ENCODE results near the gene VPS45.
A peak's percentile ranks its signal among the peaks of the same experiment; 100 is the strongest.
"Not testable (repeated sequence)": the region's sequence is repeated elsewhere in the genome, so short reads cannot be mapped to it uniquely, and the experiment has no call there.

VPS45 gene

DNA sequence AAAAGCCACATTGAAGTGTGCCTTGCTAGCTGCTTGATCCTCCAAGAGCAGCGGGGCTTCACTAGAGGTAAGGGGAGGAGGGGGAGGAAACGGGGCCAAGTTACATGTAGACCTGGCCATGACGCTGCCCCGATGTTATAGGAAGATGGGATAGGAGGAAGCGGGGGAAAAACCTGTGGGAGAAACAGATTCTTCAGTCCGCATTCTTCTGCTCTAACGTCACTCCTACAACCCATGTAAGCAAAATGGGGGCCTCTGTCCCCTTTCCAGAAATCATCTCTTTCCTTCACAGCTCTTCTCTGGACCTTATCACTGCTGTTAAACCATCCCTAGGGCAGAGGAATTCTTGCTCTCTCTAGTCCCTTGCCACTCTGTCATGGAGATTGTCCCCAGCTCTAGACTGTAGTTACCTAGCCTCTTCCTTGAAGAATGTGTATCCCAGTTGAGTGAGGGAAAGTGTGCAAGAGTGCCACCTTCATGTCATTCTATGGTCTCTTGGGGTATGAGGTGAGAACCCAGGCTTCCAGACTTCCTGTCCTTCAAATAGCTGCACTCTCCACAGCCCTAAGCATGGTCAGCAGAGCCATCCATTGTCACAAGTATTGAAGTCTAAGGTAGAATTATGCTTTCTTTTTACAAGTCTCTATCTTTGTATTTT is 93.5 kb downstream of the VPS45 start:
- DNase-seq (ENCODE audit: low spot score), result no peak

DNA sequence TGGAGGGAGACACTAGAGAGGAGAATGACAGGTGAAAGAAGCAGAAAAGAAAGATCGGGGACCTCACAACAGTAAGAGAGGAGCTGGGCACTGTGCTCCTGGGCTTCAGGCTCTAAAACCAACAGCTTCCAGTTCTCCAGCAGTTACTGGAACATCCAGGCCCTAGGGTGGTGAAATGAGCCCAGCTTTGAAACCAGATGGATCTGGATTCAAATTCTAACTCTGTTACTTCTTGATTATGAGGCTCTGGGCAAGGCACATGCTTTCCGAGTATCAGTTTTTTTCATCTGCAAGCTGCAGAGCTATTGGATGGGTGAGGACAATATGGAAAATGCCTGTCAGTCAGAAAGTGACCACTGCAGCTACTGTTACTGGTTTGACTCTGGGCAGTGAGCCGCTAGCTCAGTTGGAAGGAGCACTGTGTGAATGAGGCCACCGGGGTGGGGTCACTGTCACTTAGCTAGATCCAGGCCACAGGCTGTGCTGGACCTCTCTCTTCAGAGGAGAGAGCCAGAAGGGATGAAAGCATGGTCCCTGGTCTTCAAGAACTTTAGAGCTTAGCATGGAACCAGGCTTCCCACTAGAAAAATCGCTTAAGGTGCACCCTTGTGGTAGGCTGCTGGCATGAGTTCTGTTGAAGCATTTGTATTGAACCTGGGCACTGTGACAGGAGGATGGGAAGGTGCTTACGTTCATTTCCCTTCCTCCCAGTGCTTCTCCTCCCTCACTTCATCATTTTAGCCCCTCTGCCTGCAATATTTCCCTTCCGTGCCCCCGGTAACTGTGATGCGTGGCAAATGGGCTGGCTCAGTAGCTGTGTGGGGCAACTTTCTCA is 94.4 kb downstream of the VPS45 start:
- DNase-seq (ENCODE audit: low spot score), result peak; percentile 27

DNA sequence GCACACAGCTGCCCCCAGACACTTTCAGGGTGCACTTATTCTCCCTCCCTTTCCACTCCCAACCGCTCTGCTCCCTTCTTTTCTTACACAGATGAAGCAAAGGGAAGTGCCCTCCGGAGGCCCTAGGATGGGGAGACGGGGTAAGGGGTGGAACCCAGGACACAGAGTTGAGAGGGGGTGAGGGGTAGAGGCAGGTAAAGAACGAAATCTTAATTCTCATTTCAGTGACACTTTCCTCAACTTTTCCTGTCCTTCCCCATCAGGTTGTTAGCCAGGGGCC is 94.9 kb downstream of the VPS45 start:
- DNase-seq (ENCODE audit: low spot score), result no peak

DNA sequence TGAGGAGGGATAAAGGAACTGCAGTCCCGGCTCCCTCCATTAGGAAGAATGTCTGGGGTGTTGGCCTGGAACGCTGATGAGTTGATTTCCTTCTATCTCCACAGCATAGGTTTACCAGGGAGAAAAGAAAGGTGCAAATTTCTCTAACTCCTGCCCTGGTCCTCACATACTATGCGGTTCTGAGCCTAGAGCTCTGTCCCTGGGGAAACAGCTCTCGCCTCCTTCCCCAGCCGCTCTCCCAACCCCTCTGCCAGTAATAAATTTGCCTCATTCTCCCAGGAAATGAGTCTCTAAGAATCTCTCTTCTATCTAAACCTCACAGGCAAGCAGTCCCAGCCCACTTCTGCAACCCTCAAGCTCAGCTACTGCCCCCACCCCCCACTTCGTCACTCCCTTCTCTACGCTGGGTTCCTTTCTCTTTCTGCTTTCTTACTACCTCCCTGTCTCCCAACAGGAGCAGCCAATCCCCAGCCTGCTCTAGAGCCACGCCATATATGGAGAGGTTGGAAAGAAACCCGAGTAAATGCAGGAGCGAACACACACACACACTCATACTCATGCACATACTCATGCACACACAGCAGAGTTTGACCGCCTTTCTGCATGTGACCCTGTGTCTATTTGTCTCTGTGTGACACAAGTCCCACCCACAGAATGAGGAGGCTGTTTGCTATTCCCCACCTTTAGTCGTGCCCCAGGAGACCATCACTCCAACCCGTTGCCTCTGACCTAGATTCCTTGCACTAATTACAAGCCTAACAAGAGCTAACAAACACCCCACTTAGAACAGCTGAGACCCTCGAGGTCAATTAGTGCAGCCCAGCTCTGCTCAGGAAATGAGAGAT is 95.5 kb downstream of the VPS45 start:
- no peak for DNase-seq (ENCODE audit: low spot score)

DNA sequence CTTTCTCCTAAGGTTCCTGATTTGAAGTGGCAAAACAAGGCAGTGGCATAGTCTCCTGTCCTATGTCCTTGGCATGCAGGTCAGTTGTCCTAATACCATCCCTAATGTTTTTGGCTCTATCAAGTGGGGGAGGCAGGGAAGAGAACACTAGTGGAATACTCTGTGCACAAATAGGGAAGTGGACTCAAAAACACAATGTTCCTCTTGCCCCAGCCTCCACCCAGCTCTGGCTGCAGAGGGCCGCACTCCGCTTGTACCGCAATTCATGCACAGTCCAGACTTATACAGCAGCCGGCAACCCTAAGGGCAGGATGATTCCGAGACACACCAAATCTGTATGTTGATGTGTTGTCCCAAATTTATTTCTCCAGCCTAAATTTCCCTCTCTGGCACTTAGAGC is 96.6 kb downstream of the VPS45 start:
- no peak for DNase-seq (ENCODE audit: low spot score)

DNA sequence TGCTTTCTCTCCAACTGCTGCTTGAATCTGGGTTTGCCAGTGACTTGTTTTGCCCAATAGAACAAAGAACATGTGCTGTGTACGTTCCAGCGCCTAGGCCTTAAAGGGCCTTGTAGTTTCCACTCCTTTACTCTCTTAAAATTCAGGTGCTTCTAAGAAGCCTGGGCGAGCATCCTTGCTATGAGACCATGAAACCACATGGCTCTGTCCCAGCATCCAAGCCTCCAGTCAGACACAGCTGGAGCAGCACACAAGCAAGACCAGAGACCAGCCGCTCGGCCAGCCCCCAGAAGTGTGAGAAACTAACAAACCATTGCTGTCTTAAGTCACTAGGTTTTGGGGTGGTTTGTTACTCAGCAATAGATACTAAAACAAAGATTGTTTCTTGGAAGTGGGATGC is 97.2 kb downstream of the VPS45 start:
- DNase-seq (ENCODE audit: low spot score), result no peak

DNA sequence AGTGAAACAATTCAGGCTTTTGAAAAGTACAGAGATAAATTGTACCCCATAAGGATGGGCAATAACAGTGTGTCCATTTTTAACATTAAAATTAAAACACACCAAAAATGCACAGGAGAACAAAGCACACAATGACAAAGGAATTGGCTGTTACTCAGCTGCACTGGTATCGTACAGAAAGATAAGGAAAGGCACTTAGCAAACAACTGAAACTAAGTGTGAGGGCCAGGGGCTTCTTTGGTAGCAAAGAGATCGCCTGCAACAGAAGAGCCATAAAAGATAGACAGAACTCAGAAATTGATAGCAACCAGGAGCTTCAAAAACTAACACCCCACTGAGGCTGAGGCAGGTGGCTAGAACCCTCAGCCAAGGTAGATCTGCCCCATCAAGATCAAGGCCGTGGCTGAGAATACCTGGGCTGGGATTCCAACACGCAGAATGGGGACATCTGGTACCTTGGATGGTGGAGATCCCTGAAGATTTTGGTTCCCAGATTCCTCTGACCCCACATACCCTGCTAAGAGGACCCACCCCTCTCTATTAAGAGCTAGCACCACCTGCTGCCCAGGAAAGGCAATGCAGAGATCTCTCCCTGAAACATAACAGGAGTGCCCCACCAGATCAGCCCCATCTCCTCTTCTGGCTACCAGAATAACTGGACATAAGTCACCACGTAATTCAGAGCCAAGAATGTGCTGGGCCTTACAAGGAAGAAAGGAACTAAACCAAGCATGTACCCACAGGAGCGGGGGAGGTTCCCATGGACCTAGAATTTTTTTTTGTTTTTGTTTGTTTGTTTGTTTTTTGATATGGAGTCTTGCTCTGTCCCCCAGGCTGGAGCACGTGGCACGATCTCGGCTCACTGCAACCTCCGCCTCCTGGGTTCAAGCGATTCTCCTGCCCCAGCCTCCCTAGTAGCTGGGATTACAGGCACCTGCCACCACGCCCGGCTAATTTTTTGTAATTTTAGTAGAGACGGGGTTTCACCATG is 98.3 kb downstream of the VPS45 start:
- peak; percentile 66 for DNase-seq (ENCODE audit: low spot score)

DNA sequence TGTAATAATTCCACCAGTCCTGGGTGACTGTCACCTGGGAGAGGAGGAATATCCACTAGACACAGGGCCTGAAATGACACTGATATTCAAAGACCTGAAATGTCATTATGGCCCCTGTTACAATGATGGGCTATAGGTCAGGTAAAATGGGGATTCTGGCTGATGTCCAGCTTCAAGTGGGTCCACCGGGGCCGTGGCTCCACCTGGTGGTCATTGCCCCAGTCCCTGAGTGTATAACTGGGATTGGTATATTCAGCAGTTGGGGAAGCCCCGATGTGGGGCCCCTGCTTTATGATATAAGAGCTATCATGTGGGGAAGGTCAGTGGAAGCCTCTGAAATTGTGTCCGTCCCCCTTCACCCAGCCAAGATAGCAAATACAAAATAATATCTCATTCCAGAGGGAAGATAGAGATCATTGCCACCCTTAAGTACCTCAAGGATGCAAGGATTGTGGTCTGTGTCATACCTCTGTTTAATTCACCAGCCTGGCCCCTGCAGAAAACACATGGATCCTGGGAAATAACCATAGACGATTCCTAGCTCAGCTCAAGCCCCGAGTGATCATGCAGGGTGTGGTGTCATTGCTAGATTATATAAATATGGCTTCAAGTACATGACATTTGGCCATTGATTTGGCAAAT is 101.5 kb downstream of the VPS45 start:
- peak; percentile 55 for DNase-seq (ENCODE audit: low spot score)

DNA sequence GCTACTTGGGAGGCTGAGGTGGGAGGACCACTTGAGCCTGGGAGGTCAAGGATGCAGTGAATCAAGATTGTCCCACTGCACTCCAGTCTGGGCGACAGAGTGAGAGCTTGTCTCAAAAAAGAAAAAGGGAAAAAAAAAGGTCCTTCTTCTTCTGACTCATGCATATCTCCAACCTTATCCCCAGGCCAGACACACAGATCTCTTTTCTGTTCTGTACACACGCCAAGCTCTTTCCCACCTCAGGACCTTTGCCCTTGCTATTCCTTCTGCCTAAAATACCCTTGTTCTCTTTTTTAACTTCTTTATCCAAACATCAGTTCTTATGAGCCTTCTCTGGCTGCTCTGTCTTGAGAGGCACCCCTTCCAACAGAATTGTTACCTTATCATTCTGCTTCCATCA is 104.2 kb downstream of the VPS45 start:
- no peak for DNase-seq (ENCODE audit: low spot score)

DNA sequence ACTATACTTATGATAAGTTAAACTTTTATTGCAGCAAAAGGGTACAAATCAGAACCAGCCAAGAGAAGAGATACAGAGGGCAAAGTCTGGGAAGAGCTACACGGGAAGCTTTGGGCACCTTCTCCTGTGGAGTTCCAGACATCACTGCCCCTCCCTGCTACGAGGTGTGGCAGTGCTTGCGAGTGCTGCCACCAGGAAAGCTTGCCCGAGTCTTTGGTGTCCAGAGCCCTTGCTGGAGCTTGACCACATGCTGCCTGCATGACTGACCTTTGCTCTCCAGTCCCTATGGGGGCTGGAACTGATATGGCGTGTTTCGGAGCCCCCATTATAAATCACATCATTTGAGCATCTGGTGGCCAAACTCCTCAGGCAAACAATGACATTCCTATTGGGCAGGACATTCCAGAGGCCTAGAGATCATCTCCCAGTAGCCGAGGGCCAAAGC is 105.6 kb downstream of the VPS45 start:
- DNase-seq (ENCODE audit: low spot score), result no peak

DNA sequence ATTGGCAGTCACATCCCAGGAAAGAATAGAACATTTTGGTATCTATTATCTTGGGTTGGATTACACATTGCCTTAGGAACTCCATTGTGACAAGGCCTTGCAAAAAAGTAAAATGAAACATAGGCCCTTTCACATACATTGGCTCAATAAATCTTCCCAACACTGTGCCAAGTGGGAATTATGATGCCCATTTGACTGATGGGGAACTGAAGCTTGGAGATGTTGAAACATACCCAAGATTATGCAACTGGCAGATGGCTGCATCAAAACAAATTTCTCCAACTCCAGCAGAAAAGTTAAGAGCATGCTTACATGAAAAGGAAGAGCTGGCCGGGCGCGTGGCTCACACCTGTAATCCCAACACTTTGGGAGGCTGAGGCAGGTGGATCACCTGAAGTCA is 109.0 kb downstream of the VPS45 start:
- no peak for DNase-seq (ENCODE audit: low spot score)

DNA sequence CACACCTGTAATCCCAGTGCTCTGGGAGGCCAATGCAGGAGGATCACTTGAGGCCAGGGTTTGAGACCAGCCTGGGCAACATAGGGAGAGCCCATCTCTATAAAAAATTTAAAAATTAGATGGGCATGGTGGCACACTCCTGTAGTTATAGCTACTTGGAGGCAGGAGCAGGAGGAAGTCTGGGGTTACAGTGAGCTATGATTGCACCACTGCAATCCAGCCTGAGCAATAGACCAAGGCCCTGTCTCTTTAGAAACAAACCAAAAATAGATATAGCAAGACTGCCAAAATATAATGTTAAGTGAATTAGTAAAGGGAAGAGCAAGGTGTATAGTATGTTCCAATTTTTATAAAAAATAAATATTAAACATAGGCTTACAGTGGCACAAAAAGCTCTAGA is 111.0 kb downstream of the VPS45 start:
- DNase-seq (ENCODE audit: low spot score), result no peak

DNA sequence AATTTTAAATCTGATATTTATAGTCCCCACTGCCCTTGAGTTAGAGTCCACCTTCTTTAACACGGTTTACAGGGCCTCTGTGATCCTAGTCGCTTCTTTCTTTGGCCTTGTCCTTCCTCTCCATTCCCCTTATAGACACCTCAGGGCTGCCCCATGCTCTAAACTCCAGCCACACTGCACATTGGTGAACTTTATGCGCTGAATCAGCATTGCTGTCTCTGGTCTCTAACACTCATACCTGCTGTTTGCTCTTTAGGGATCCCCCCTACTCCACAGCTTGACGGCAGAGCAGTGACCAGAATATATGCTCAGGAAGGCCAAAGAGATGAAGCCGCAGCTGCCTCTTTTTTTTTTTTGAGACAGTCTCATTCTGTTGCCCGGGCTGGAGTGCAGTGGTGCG is 112.3 kb downstream of the VPS45 start:
- no peak for DNase-seq (ENCODE audit: low spot score)

DNA sequence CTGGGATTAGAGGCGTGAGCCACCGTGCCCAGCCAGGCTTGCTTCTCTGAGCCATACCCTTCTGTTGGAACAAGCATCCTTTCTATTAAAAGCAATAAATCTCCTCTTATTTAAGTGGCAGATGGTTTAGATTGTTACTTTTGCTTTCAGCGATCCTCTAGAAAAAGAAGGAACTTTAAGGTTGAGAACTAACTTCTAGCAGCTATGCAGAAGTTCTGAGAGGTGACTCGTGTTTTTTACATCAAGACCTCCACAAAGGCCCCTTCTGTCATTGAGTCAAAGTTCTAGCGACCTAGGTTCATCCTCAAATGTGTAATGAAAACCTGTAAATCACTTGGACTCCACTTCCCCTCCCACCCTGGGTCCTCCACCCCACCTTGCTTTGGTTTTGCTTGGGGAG is 112.9 kb downstream of the VPS45 start:
- DNase-seq (ENCODE audit: low spot score), result no peak

DNA sequence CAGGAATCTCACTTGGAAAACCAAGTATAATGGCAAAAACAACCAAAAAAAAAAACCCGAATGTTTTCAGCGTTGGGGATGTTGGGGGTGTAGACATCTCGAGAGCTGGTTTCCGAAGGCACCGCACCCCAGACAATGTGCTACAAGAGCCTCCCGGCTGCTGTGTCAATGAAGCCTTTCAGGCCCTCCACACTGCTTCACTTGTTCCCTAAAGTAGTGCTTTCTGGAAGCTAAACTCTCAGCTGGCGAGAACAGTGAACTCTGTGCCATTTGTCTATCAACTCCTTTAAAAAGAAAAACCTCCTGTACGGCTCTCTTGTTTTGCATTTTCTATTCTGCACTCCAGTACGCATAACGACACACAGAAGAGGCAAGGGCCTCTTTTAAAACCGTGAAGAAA is 114.7 kb downstream of the VPS45 start:
- DNase-seq (ENCODE audit: low spot score), result no peak

DNA sequence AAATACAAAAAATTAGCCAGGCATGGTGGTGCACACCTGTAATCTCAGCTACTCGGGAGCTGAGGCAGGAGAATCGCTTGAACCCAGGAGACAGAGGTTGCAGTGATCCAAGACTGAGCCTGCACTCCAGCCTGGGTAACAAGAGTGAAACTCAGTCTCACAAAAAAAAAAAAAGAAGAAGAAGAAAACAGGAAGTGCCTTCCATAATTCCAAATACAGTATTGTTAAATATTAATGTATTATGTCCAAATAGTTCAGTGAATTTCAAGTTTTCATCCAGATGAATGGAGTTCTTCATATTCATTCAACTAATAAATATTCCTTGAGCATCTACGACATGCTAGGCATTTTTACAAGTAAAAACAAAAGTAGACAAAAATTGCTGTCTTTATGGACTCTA is 115.5 kb downstream of the VPS45 start:
- no peak for DNase-seq (ENCODE audit: low spot score)

DNA sequence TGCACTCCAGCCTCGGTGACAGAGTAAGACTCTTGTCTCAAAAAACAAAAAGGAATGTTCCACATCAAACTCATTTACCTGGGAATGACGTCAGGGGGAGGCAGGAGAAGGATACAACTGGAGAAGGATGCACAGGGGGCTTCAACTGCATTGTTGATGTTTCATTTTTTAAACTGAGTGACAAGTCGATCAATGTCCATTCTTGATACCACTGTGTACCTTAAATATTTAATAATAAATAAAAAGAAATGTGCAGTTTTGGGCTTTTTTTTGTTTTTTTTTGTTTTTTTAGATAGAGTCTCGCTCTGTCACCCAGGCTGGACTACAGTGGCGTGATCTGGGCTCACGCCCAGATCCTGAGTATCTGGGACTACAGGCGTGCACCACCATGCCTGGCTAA is 117.9 kb downstream of the VPS45 start:
- DNase-seq (ENCODE audit: low spot score), result no peak

DNA sequence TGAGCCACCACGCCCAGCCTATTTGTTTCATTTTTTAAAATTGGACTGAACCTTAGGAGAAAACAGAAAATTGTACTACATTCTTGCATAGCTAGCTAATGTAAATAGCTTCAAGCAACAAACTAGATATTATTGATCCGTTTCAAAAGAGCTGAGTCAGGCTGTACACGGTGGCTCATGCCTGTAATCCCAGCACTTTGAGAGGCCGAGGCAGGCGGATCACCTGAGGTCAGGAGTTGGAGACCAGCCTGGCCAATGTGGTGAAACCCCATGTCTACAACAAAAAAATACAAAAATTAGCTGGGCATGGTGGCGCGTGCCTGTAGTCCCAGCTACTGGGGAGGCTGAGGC is 118.8 kb downstream of the VPS45 start:
- not testable (repeated sequence) for DNase-seq (ENCODE audit: low spot score)

DNA sequence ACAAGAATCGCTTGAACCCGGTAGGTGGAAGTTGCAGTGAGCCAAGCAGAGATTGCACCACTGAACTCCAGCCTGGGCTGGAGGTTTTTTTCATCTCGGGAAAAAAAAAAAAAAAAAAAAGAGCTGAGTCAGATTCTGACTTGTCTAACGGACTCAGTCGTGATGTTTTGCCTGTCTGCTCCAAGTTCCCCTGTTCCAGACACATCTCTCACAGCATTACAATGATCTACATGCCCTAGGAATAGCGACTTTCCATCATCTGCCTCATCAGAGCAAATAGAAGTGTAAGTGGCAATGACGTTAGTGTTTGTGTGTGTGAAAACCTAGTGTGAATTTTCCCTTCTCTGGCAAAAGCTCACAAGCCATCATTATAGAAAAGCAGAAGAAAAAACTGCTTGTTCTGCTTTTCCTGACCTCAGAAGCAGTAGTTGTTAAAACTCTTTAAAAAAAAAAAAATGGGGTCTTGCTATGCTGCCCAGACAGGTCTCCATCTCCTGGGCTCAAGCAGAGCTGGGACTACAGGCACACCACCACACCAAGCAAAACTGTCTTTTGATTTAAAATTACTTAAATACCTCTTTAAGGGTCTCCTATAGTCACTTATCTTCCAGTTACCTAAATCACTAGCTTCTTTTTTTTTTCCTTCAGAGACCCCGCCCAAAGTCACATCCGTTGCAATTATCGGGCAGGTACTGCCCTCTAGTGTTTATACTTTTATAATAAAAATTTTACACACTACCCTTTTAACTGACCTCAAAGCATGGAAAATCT is 119.4 kb downstream of the VPS45 start:
- DNase-seq (ENCODE audit: low spot score), result peak; percentile 51

DNA sequence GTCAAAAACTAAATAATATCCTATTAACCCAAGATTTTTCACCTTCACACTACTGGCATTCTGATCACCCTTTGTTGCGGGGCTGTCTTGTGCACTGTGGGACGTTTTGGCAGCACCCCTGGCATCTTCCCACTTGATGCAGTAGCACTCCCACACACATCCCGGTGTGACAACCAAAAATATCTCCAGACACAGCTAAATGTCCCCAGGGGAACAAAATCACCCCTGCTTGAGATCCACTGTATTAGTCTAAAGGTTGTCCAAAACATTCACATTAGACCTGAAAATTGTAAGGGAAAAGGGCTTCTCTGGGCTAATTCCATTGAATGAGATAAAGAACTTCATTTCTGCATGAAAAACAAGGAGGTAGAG is 120.0 kb downstream of the VPS45 start:
- DNase-seq (ENCODE audit: low spot score), result no peak

DNA sequence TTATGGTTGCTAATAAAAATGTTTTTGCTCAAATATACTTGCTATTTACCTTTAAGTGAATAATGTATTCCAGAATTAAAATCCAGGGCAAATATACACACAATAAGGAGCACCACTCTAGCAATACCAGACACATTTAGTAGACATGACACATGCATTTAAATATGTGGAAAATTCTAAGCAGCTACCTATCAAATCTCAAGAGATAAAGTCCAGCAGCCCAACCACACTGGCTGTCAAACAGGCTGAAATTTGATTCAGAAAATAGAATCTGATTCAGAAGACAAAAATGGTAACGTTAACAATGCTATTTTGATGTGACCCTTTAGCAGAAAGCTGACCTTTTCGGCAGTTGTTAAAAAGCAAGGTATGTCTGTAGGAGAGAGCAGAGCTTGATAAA is 124.4 kb downstream of the VPS45 start:
- DNase-seq (ENCODE audit: low spot score), result no peak

Measured in CD4-positive, alpha-beta T cell treated with Interleukin-2 at 100 ng/mL for 4 hours (primary cell).